DOHH2 (cell line): ENCODE data around the gene GLI1.
A peak's percentile ranks its signal among the peaks of the same experiment; 100 is the strongest.
"Not testable (repeated sequence)": the region's sequence is repeated elsewhere in the genome, so short reads cannot be mapped to it uniquely, and the experiment has no call there.

ENCODE experiments used
- H3F3A ChIP-seq: fragments of 200-600 bp; sonication (generic), shearing (Covaris generic); 2 replicates; pipeline ENCODE4 v1.6.0; 2016; ENCODE audit warnings: antibody characterized with exemption, mild to moderate bottlenecking; ENCODE audit not compliant: control insufficient read depth, insufficient read depth
- H3K27ac ChIP-seq: fragments of 200-600 bp; sonication (generic); 2 replicates; pipeline ENCODE4 v1.5.1; 2014; ENCODE audit warnings: low read depth, mild to moderate bottlenecking, low read length, moderate library complexity
- H3K27me3 ChIP-seq: fragments of 200-600 bp; sonication (generic); 2 replicates; pipeline ENCODE4 v1.6.1; 2014; ENCODE audit warnings: mild to moderate bottlenecking, low read length, mixed read lengths; ENCODE audit not compliant: control insufficient read depth
- H3K36me3 ChIP-seq: fragments of 200-600 bp; sonication (generic); 2 replicates; pipeline ENCODE4 v1.6.1; 2014; ENCODE audit warnings: mild to moderate bottlenecking, low read length, moderate library complexity, mixed read lengths; ENCODE audit not compliant: control insufficient read depth
- H3K4me1 ChIP-seq: fragments of 200-600 bp; sonication (generic); 2 replicates; pipeline ENCODE4 v1.6.1; 2014; ENCODE audit warnings: mild to moderate bottlenecking, low read length, mixed read lengths; ENCODE audit not compliant: control insufficient read depth
- H3K4me2 ChIP-seq: fragments of 200-600 bp; sonication (generic); 2 replicates; pipeline ENCODE4 v1.6.0; 2014; ENCODE audit warnings: mild to moderate bottlenecking, low read length, moderate library complexity
- H3K4me3 ChIP-seq: fragments of 200-600 bp; sonication (generic); 2 replicates; pipeline ENCODE4 v1.5.1; 2014; ENCODE audit warnings: mild to moderate bottlenecking, low read length, mixed read lengths
- H3K79me2 ChIP-seq: fragments of 200-600 bp; sonication (generic); 2 replicates; pipeline ENCODE4 v1.6.1; 2014; ENCODE audit warnings: mild to moderate bottlenecking, low read length, mixed read lengths; ENCODE audit not compliant: control insufficient read depth
- H3K9me2 ChIP-seq: fragments of 200-600 bp; sonication (generic); replicated peaks from 2 replicates; pipeline ENCODE4 v1.6.1; 2014; ENCODE audit warnings: mild to moderate bottlenecking, low read length, mixed read lengths; ENCODE audit not compliant: control insufficient read depth
- H3K9me3 ChIP-seq: fragments of 200-600 bp; sonication (generic); 2 replicates; pipeline ENCODE4 v1.6.1; 2014; ENCODE audit warnings: antibody characterized with exemption, low read length, mixed read lengths; ENCODE audit not compliant: control insufficient read depth, insufficient read depth
- H4K20me1 ChIP-seq: fragments of 200-600 bp; sonication (generic); 2 replicates; pipeline ENCODE4 v1.6.0; 2014; ENCODE audit warnings: low read depth, mild to moderate bottlenecking, antibody characterized with exemption, low read length, moderate library complexity; ENCODE audit not compliant: control insufficient read depth, insufficient read depth
- CTCF ChIP-seq: fragments of 200-600 bp; sonication (generic); IDR thresholded peaks from one replicate; pipeline ENCODE4 v1.5.1; 2014; ENCODE audit warnings: antibody characterized with exemption, mild to moderate bottlenecking, low read depth, low read length; ENCODE audit not compliant: poor library complexity, severe bottlenecking
- EZH2phosphoT487 ChIP-seq: fragments of 200-600 bp; sonication (generic); IDR thresholded peaks from 2 replicates; pipeline ENCODE4 v1.6.1; 2017; ENCODE audit warnings: borderline replicate concordance, mild to moderate bottlenecking, antibody characterized with exemption, low read length, moderate library complexity, mixed read lengths

The GLI1 gene

DNA sequence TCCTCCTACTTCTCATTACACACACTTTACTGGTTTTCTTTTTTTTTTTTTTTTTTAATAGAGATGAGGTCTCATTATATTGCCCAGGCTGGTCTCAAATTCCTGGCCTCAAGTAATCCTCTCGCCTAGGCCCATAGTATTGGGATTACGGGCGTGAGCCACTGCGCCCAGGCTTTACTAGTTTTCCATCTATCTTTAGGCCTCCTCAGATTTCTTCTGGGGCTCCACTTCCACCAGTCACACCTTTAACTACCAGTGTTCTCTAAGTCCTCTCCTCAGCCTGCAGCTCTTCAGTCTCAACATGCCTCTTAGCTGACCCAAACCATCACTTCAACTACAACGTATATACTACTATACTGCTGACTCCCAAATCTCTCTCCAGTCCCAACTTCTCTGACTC, 39.1 kb upstream of the GLI1 start:
- Histone ChIP-seq H3K79me2 (peaks cover 84% of the 10 kb centered on the region), H3K27ac (no peak overlapping the region), H3K9me2 (no peaks in the 10 kb centered on the region), H3K4me2 (no peak overlapping the region), H3K4me3 (no peak overlapping the region), H4K20me1 (no peaks in the 10 kb centered on the region; the same call in 1 of the 2 replicates), H3K27me3 (no peaks in the 10 kb centered on the region), H3K4me1 (peaks cover 19% of the 10 kb centered on the region), H3F3A (no peaks in the 10 kb centered on the region), H3K9me3 (no peaks in the 10 kb centered on the region), H3K36me3 (peaks cover 34% of the 10 kb centered on the region)
- TF ChIP-seq CTCF: no peak
- no peak for TF ChIP-seq EZH2phosphoT487

DNA sequence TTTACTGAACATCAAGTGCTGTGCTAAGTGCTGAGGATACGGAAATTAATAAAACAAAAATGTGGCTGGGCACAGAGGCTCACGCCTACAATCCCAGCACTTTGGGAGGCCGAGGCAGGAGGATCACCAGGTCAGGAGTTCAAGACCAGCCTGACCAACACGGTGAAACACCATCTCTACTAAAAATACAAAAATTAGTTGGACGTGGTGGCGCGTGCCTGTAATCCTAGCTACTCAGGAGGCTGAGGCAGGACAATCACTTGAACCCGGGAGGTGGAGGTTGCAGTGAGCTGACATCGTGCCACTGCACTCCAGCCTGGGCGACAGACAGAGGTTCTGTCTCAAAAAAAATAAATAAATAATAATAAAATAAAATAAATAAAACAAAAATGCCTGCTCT, 32.6 kb upstream of the GLI1 start:
- not testable (repeated sequence) for H3K9me3 ChIP-seq, H4K20me1 ChIP-seq, H3K4me3 ChIP-seq, H3K27me3 ChIP-seq, H3K4me2 ChIP-seq, H3F3A ChIP-seq, H3K9me2 ChIP-seq, H3K27ac ChIP-seq
- Histone ChIP-seq H3K36me3 (peaks cover 36% of the 10 kb centered on the region), H3K4me1 (peaks cover 23% of the 10 kb centered on the region), H3K79me2 (peaks cover 72% of the 10 kb centered on the region)

GRCh38 chr12:57428965-57429364, 30.6 kb upstream of the GLI1 start:
- H3K4me2 ChIP-seq: peak overlapping the region; percentile 94
- no peak for TF ChIP-seq CTCF
- no peak for TF ChIP-seq EZH2phosphoT487
- H3K9me3 ChIP-seq: no peaks in the 10 kb centered on the region
- no peak overlapping the region for H3K27ac ChIP-seq
- H3F3A ChIP-seq: peaks cover 3% of the 10 kb centered on the region; the same call in 1 of the 2 replicates
- H3K9me2 ChIP-seq: no peaks in the 10 kb centered on the region
- H4K20me1 ChIP-seq: no peaks in the 10 kb centered on the region
- H3K27me3 ChIP-seq: no peaks in the 10 kb centered on the region
- peak overlapping the region; percentile 97 for H3K4me3 ChIP-seq
- peaks cover 24% of the 10 kb centered on the region for H3K4me1 ChIP-seq
- peaks cover 57% of the 10 kb centered on the region for H3K79me2 ChIP-seq
- peaks cover 23% of the 10 kb centered on the region for H3K36me3 ChIP-seq

DNA sequence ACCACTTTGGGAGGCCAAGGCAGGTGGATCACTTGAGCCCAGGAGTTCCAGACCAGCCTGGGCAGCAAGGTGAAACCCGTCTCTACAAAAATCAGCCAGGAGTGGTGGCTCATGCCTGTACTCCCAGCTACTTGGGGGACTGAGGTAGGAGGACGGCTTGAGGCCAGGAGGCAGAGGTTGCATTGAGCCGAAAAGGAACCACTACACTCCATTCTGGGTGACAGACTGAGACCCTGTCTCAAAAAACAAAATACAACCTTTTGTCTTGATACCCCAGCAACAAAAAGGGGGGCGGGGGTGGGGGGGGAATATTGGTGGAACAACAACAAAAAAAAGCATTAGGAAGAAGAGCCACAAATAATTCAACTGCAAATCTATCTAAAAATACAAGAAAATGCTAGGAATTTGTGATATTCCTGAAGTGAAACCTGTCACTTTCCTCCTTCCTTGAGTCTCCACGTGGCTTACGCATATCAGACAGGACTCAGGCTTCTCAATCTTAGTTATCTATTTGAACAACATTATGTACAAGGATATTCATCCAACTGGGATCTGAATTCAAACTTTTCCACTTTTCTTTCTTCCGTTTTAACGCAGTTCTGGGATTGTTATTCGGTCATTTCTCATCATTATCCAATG, 30.0 kb upstream of the GLI1 start:
- Histone ChIP-seq H3K79me2 (peaks cover 51% of the 10 kb centered on the region), H4K20me1 (no peaks in the 10 kb centered on the region)
- TF ChIP-seq EZH2phosphoT487: no peak
- TF ChIP-seq CTCF: no peak

More for the DNA sequence above, 30.0 kb upstream of the GLI1 start:
- Histone ChIP-seq H3K27ac (peak overlapping the region; percentile 68), H3K4me3 (peak overlapping the region; percentile 97), H3K27me3 (no peaks in the 10 kb centered on the region), H3K4me2 (peak overlapping the region; percentile 94), H3K4me1 (peaks cover 24% of the 10 kb centered on the region), H3K36me3 (peaks cover 17% of the 10 kb centered on the region), H3F3A (peaks cover 3% of the 10 kb centered on the region; the same call in 1 of the 2 replicates), H3K9me2 (no peaks in the 10 kb centered on the region), H3K9me3 (no peaks in the 10 kb centered on the region)
